Measurements from ENCODE around the gene NTM.
"Not testable (repeated sequence)": the region's sequence is repeated elsewhere in the genome, so short reads cannot be mapped to it uniquely, and the experiment has no call there.

Gene NTM

DNA sequence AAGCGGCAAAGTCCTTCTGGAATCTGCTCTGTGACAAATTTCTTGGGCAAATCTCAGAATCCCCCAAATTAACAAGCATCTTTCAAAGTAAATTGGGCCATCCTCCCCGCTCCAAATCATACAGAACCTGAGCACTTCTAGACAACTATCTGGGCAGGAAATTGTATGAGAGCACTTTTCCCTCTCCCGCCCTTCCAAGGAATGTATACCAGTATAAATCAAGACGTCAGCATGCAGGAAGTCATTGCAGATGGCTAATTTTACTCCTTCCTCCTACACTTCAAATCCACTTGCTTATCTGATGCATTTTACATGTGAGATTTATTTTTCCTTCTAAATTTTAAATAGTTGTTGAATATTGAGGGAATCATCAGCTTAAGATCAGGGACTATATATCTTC, 52.1 kb downstream of the NTM start:
- DNase-seq, result no peak

DNA sequence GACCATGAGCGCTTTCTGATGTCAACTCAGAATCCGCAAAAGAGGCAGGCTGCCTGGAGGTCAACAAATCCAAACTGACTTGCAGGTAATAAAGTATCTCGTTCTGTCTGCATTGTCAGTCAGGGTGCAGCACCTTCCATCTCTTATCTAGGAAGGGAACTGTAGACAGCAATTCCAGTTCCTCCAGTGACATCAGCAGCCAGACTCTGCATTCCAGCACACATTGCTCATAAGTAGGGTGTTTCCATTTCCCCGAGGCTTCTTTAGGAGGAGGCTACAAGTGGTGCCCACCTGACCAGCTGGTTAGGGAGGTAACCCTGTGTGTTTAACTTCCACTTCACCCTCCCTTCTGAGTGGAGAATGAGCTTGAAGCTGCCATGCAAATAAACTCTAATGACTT, 53.3 kb downstream of the NTM start:
- DNase-seq, result no peak

DNA sequence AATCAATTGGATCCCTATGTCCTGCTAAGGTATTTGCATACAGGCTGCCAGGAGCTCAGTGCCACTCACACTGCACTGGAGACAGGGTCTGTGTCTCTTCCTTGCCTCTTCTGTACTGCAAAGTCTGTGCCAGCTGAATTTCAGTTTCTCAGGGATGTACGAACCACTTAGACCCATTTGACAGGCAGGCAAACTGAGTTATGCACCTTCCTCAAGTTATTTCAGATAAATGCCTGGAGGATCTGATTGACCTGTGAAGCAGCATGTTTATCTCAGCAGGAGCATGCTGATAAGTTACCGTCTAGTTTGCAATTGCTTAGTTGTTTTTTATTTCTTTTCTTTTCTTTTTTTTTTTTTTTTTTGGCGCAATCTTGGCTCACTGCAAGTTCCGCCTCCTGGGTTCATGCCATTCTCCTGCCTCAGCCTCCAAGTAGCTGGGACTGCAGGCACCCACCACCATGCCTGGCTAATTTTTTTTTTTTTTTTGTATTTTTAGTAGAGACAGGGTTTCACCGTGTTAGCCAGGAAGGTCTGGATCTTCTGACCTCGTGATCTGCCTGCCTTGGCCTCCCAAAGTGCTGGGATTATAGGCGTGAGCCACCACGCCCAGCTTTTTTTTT, 54.0 kb downstream of the NTM start:
- DNase-seq, result not testable (repeated sequence)

DNA sequence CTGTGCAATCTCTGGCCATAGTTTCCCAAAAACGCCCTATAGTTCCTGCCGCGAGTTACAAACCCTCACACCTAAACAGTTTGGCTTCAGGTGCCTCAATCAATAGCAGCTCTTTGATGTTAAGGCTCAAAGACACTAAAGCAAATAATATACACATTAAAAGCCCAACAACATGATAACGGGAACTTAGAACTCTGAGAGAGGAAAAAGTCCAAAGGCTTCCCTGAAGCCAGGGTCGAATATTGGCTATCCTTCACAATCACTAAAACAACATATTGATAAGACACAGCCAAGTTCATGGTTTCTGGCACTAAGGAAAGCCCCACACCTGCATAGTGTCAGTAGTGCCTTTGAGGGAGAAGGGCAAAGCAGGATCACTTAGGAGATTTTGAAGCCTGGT, 54.9 kb downstream of the NTM start:
- DNase-seq, result no peak

DNA sequence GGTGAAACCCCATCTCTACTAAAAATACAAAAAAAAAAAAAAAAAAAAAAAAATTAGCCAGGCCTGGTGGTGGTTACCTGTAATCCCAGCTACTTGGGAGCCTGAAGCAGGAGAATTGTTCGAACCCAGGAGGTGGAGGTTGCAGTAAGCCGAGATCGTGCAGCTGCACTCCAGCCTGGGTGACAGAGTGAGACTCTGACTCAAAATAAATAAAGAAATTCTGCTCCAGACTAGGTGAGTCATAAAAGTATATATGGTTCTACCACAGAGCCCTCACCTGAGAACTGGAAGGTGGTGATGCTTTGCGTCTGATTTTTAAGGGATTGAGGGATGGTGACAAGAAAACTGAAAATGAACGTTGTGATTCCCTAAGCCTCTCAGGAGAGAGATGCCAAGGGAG, 58.4 kb downstream of the NTM start:
- no peak for DNase-seq

DNA sequence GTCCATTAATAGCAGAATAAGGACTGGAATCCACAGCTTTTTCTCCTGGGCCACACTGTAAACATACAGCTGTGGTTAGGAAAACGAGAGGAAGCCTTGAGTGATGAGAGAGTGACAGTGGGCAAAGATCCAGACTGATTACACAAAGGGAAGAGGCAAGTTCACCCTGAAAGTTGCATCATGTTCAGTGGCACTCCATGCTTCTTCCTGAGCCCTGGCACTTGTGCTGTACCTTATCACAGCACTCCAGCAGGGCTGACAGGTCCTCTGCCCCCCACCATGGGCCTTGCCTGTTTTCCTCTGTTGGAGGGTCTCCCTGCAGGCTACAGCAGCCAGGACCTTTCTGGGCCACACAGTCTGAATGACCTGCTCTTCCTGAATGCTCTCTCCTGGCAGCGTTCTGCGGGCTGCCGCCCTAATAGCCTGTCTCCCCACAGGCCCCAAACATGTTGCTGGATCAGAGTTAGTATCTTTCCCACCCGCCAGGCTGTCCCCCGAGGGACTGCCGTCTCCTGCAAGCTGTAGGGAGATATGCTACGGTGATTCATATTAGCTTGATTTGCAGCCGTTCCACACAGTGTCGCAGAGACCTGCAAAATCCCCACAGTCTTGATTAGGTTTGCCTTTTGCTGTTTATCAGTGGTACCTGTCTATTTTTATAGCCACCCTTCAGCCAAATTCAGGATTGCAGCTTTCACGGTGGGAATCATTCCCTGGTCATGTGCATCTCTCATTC, 60.2 kb downstream of the NTM start:
- DNase-seq, result no peak

DNA sequence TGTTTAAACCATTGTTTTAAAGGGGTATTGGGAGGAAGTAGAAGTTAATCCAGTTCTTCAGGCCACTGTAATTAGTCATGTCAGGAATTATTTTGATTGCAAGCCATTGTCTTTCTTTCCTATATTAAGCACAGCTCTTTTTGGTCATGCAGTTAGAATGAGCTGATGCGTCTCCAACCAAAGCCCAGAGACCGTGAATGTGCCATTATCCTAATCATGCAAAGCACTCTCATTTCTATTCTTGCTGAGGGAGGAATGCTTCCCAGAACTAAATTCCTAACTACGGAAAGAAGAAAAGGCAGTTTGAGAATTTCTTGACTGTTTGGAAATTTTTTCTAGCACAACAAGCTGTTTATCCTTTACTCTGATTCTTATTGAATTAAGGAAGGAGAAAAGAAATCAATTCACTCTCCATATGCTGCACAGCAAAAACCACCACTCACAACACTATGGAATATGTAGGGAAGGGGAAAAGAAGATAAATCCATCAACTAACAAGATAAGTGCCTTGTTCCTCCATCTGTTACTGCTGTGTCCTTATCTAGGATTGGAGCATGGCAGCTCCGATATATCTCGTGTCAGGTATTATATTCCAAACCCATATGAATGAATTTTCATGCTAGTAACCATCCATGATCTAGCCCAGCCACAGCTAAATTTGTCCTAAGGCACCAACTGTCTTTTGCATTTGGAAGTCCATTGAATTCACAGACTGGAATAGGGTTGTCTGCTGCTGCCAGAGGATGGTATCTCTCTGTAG, 70.8 kb downstream of the NTM start:
- DNase-seq, result peak; percentile 27

DNA sequence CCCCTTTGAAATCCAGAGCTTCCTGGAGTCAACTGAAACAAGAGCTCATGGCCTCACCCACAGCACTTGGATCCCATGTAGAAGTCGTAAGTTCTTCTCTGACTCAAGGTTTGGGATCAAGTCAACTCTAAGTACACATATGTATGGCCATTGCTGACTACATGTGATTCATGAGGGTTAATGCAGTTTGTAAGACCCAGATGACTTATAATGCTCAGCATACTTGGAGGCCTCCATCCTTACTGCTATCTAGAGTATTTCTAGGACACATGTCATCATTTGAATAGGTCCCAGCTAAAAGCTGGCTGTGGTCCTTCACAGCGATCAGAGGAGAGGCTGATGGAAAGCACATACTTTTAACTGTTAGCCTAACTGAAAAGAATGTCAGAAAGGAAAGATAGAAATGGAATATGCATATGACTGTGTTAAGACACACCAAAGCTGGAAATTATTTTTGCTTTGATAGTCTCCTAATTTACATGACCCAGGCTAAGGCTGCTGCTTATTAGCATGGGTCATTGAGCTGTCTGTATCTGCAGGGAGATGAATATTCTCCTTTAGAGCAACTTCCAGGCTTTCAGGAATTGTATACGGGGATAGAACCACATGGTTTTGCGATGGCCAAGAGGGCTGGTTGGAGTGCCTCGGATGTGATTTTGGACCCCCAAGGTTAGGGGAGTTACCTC, 76.3 kb downstream of the NTM start:
- no peak for DNase-seq

DNA sequence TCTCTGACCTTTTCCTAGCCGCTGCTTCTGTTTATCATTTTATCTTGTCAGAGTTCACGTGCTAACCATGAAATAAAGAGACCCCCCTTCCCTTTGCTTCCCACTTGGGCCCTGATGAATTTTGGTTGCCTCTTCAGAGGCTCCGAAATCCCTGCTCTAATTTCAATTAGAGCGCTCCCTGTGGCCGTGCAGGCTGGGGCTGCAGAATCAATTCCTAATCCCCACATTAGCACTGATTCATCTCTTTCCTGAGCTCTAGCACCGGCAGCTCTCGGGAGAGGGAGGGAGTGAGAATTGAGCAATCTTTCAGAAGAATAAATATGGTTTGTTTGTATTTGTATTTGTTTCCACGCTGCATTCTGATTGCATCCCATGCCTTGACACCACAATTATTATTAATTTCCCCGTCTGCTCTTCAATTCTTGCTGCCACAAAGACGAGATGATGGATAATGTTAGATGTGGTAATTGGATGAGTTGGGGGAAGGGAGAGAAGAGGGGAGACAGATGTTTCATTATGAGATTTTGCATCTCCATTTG, 76.9 kb downstream of the NTM start:
- DNase-seq, result no peak

DNA sequence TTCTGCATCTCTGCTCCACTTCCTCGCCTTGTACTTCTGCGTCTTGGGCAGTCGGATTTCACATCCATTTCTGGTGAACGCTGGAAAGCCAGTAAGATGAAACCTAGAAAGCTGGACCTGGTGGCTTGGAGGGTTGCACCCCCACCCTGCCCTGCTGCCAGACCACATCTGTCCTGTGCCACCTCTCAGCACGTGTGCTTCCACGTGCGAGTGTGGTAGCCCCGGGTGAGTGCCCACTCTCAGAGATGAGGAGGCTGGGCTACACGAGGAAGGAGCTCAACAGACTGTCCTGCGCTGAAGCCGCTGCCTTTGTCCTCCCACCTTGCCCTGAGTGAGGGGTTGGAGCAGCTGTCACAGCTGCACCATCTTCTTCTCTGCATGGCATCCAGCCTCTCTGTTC, 77.5 kb downstream of the NTM start:
- no peak for DNase-seq

DNA sequence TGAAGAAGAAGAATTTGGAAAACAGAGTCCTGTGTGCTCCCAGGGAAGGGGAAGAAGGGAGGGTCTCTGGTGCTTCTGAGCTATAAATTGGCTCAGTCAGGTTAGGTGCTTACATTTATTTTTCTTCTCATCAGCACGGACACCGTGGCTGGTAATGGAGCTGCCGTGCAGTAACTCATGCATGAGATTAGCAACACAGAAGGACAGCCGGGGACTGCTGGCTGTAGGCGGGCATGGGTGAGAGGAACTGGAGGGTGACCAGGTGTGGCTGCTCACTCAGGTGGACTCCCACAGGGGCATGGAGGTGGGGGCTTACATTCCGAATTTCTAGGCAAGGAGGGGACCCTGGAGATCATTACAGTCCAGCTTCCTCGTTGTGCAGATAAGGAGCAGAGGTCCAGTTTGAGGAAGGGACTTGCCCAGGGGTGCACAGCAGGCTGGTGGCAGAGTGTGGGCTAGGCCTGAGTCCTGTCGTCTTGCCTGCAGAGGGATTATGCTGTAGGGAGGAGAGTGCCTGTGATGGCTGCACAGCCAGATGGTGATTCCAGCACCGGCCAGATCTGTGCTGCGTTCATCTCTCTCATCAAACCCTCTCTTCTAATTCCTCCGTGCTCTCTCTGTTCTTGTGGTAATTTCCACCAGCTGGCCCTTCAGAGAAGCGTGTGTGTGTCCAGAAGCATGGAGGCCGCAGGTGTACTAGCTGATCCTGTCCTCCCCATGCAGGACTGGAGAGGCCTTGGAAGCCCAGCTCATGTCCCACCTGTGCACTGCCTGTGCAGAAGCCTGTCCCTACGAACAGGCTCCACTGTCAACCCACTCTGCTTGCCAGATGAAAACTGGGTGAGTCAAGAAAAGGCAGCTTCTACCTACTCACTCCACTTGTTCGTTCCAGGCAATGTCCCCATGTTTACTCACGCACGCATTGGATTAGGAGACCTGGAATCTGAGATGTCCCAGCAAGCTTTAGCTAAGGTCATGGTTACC, 78.9 kb downstream of the NTM start:
- DNase-seq, result no peak

DNA sequence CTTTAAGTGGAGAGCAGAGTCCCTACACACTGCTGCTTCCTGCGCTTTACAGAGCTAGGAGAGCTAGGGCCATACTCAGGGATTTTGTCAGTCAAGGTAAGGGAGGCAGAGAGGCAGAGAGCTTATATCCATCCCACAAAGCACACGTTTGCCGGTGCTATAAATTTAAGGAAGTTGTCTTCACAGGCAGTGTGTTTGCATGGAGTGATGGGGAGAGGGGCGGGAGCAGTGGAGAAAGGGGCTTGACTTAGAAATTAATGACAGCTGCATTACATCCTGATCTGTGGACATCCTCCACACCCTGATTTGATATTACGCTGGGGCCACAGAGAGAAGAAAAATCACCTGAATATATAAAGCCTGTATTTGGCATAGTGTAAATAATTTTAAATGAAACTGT, 84.1 kb downstream of the NTM start:
- DNase-seq, result no peak

DNA sequence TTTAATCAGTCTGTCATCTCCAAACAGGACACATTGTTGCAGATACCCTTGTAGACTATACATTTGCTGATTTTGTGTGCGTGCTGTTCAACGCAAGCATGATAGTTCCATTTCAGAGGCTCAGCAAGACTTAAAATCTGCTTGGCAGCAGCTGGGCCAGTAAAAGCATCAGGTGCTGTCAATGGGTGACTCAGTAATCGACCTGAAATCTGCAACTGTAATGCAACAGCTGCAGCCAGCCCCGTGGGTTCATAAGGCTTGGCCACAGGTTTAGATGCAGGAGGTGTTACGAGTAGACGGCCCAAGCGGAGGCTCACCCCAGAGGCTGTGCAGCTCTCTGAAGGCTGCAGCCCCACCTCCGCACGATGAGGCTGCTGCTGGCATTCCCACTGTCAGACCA, 84.6 kb downstream of the NTM start:
- no peak for DNase-seq

DNA sequence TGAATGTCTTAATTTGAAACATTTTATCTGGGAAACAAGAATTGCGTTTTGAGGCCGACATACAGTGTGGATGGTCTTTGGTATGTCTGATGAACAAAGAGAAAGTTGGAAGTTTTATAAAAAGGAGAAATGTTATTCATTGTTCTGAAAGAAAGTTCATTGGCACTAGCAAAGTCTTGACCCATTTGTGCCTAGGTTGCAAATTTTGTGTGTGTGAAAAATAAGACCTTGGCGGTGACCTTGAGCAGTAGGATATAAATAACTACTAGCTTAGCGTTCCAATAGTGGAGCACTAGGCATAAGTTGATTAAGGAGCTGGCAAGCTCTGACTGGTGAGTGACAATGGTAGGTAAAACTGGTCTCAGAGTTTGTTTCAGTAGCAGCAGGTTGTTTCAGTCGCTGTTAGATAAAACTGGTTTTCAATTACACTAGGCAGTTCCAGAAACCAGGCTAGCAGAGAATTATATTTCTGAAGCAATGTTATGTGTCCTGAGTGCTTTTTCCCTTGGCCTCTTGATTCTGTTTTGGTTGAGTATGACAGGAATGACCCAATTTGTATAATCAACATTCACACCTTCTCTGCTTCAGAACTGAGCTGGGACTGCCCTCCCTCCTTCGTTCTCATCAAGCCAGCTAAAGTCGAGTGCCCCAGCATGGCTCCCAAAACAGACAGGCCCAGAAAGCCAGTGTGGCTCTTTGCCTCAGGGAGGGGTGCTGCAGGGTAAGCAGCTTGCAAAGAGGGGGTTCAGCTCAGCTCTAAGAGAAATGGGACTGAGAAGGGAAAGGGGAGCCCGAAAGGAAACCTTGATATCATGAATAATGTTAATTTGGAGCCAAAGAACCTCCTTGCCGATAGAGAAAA, 85.7 kb downstream of the NTM start:
- no peak for DNase-seq

DNA sequence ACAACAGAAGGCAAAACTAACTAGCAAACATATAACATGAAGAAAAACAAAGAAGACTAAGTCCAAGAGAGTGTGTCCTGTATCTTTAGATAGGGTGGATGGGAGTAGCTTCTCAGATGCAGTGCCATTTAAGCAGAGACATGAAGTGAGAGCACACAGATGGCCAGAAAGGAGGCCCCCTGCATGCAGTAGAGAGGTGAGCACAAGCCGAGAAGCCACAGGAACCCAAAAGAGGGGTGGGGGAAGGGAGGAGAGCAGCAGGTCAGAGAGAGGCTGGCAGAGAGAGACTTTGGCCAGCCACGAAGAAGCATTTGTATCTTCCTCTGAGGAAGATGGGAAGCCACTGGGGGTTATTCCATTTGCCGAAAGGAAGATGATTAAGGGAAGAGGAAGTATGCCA, 86.7 kb downstream of the NTM start:
- DNase-seq, result no peak

DNA sequence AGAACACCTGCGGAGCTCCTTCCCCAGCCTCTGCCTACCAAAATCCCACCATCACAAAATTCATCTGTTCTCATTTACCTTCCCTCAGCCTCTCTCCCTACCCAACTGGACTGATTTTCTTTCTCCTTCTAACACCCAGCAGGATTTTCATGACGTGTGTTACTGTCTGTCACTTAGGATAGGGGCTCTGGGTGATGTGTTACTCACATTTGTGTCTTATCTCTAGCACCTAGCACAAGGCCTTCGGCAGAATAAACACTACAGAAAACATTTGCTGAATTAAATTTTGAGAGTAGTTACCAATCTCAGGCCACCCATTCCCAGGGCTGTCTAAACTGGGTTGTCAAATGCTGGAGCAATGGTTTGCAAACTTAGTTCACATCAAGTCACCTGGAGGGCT, 88.0 kb downstream of the NTM start:
- no peak for DNase-seq

DNA sequence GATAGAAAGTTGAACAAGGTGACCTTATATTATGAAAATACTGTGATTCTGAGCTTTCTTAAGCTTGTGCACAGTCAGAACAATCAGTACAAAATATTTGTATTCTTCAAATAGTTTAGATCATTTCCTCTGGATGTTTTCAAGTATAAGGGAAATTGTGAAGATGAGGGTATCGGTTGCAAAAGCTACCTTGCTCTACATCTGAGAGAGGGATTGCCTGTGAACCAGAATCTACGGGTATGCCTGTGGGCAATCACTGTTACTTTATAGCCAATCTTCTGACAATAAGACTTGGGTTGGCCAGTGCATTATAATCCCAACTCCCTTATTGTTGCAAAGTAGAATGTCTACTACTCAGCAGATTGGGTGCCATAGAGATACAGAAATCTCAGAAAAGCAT, 90.5 kb downstream of the NTM start:
- DNase-seq, result no peak

DNA sequence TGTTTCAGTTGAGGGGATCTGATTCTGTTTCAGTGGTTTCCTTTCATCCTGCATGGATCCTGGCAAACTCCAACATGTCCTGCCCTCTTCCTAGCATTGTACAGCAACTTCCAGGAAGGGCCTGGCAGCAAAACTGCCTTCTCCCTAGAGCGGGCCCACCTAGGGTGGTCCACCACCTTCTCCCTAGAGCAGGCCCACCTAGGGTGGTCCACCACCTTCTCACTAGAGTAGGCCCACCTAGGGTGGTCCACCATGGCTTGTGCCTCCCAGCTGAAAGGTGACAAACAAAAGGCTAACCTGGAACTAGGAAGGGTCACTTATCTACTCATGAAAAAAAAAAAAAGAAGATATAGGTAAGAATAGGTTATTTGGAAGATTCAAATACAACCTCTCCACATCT, 92.2 kb downstream of the NTM start:
- no peak for DNase-seq

DNA sequence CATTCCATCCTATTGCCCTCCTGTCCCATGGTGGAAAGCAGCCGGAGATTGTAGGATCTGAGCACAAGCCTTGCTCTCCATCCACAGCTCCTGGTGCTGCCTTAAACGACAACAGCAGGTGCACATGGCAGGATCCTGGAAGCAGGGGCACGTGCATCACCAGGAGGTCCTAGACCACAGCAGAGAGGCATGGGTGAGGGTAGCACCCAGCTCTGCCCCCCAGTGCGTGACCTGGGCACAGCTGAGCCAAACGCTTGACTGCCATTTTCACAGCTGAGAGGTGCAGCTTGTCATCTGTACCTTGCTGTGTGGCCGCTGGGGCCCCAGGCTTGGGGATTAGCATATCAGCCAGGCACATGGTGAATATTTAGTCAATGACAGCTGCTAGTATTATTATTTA, 92.7 kb downstream of the NTM start:
- no peak for DNase-seq

DNA sequence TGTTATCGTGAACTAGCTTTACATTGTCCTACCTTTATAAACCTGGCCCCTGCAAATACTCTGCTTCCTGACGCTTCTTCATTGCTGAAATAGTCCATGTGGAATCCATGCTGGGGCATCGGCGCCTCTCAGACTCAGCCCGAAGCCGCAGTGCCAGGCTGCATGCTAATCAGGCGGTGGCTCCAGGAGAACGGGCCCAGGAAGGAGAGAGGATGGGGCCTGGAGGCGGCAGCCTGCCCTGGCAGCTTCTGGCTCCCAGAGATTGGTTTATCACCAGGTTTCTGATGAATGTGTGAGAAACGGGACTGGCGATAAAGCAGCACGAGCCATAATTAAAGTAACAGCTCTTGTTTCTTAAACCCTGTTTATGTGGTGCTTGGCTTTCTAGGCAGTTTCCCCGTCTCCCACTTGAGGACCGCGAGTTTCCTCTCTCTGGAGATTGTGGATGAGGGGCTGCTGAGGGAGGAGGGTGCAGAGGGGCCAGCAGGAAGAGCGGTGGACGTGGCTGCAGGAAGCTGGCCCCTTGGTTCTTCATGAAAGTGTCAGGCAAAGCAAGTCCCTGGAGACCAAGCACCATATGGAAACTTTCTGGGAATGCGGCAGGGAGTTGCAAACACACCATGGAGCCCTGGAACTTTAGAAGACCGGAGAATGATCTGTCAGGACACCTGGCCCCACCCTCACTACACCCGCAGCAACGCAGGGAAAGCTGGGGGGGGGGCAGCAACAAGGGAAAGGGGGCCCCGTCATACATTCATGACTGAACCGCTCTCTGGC, 93.4 kb downstream of the NTM start:
- no peak for DNase-seq
